GM12865 (cell line): Measurements from ENCODE around the gene GCNA.
A peak's percentile ranks its signal among the peaks of the same experiment; 100 is the strongest.

Experiments
- DNase-seq: peaks from one replicate; pipeline ENCODE4 v3.0.0; 2010; ENCODE audit warnings: low read depth
- H3K4me3 ChIP-seq: 2 replicates; pipeline ENCODE4 v1.5.1; 2011; ENCODE audit warnings: mild to moderate bottlenecking, low read depth, low read length, control low read depth
- TF ChIP-seq, protein P1 (sequence below): IDR thresholded peaks from 2 replicates; pipeline ENCODE4 v1.5.1; 2011; ENCODE audit warnings: low read length, control low read depth, low read depth, inconsistent platforms; ENCODE audit not compliant: insufficient read depth; ENCODE audit errors: missing control alignments

GCNA gene

DNA sequence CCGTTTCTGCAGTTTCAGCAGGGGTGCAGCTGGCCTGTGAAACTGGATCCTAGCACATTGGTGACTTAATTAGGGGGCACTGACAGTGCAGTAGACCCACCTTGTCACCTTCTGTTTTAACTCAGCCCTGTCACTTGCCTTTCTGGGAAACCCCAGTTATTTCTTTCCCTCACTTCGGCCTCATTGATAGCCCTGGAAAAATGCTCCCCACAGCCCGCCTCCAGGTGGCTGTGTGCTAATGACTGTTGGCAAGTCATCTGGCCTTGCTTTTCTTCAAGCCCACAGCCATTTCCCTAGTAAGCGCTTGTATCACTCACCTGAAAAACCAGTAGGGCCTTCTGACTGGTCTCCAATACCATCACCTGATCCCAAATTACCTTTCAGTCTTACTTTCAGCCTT lies 36.8 kb downstream of the GCNA start:
- DNase-seq: no peak
- no peak overlapping the region for H3K4me3 ChIP-seq
- TF ChIP-seq, protein P1, sequence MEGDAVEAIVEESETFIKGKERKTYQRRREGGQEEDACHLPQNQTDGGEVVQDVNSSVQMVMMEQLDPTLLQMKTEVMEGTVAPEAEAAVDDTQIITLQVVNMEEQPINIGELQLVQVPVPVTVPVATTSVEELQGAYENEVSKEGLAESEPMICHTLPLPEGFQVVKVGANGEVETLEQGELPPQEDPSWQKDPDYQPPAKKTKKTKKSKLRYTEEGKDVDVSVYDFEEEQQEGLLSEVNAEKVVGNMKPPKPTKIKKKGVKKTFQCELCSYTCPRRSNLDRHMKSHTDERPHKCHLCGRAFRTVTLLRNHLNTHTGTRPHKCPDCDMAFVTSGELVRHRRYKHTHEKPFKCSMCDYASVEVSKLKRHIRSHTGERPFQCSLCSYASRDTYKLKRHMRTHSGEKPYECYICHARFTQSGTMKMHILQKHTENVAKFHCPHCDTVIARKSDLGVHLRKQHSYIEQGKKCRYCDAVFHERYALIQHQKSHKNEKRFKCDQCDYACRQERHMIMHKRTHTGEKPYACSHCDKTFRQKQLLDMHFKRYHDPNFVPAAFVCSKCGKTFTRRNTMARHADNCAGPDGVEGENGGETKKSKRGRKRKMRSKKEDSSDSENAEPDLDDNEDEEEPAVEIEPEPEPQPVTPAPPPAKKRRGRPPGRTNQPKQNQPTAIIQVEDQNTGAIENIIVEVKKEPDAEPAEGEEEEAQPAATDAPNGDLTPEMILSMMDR: no peak

DNA sequence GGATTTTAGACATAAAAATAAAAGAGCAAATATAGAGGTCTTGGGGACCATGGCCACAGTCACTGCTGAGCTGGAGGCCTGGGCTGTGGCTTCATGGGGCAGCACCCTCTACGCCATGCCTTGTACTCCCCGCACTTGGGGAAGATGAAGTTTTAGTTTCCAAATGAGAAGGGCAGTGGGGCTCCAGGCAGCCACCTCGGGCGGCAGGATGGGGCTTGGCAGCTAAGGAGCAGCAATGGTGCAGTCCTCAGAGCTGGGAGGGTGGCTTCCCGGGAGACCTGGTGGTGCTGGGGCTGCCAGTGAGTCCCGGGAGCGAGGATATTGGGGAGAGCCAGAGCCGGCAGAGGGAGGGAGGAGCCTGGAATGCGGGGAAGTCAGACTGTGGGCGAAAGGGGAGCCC lies 37.7 kb downstream of the GCNA start:
- TF ChIP-seq, protein P1: no peak
- H3K4me3 ChIP-seq: peak overlapping the region; percentile 39
- DNase-seq: no peak

DNA sequence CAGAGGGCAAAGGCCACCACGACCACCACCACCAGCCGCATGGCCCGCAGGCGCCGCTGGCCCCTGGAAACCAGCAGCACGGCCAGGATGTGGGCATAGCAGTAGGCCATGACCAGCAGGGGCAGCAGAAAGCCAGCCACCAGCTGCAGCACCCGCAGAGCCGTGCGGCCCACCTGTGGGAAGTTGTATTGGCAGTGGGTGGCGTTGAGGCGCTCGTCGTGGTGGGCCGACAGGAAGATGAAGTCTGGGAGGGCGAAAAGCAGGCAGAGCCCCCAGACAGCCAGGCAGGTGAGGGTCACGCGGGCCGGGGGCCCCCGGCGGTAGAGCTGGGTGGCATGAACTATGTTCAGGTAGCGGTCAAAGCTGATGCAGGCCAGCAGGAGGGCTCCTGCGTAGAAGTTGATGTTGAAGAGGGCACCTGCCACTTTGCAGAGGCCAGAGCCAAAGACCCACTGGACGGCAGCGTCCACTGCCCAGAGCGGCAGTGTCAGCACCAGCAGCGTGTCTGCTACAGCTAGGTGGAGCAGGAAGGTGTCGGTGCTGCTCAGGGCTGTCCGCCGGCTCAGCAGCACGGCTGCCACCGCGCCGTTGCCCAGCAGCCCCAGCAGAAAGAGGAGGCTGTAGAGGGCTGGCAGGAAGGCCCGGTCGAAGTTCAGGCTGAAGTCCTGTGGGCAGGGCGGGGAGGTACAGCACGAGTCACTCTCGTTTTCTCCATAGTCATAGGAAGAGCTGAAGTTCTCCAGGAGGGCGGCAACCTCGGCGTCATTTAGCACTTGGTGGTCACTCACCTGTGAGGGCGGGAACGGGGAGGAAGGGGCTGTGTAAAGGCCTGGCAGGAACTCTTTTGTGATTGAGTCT lies 38.7 kb downstream of the GCNA start:
- TF ChIP-seq, protein P1: no peak
- H3K4me3 ChIP-seq: peak overlapping the region; percentile 63

DNA sequence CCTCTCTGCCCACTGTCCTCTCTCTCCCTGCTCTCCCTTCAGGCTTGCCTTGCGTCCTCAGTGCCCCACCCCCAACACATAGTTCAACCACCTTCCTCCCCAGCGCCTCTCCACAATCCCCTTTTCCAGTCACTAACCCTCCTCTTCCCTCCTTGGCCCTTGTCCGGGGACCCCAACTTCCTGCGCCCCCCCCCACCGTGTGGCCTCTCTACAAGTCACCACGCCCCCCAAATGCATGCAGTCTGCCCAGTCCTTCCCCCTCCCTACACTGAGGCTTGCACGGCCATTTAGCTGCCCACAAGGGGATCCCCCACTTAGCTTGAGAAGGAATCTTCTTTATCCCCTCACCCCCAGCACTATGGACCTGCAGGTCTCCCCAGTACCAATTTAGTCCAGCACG lies 39.5 kb downstream of the GCNA start:
- H3K4me3 ChIP-seq: peak overlapping the region; percentile 63
- TF ChIP-seq, protein P1: no peak
- DNase-seq: no peak

More for the DNA sequence above, 38.7 kb downstream of the GCNA start:
- DNase-seq: no peak

DNA sequence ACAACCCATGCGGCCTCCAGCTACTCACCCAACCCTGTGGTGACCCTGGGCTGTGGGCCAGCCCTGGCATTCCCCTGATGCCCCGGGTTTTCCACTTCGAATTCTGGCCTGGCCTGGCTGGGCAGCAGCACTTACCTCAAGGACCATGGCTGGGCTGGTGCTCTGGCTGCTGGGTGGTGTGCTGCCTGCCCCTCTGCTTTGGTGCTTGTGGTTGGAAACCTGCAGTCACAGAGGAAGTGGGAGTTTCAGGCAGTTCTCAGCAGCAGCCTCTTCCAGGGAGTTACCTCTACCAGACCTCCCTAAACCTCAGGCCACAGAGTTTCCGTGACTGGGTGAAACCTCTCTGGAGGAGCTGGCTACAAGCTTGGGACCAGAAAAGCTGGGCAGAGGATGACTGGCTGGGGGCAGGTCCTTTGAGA lies 40.1 kb downstream of the GCNA start, which contains the start of gene CXCR3:
TSS of gene CXCR3 (minus strand) at position 209 of the 419 bp plus-strand sequence. CDS start at position 147, 62 bp downstream.
- DNase-seq: peak; percentile 92
- peak within 1 kb of the TSS; percentile 63 for H3K4me3 ChIP-seq
- TF ChIP-seq, protein P1: no peak

DNA sequence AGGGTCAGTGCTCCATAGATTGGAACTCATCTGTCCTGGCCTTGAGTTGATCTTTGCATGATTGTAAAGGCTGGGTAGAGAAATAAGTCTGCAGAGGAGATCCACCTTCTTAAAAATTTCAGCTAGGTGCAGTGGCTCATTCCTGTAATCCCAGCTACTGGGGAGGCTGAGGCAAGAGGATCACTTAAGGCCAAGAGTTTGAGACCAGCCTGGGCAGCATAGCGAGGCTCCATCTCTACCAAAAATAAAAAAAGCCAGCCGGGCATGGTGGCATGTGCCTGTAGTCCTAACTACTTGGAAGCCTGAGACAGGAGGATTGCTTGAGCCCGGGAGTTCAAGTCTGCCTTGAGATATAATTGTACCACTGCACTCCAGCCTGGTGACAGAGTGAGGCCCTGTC lies 40.5 kb downstream of the GCNA start:
- H3K4me3 ChIP-seq: peak overlapping the region; percentile 63
- TF ChIP-seq, protein P1: no peak
- no peak for DNase-seq
